Adrenal gland (tissue), 12 donors: ENCODE data around the gene DET1. TPM values are rescaled to one million over a fixed set of nuclear protein-coding genes. Genes with fewer than 3 reads are reported as not detected.

ENCODE experiments used
- DNase-seq, 7 donors: peaks; one replicate each; pipeline ENCODE4 v3.0.0-alpha.2; 2019 to 2020
- H3K27ac ChIP-seq, 5 donors: fragments of 200-600 bp; sonication (generic) in 4 of 5; 1 replicate in 3 of 5; 2 replicates in 2 of 5; pipeline versions ENCODE4 v1.5.1 to v1.8.0; 2016 to 2020; ENCODE audit warnings: mild to moderate bottlenecking in 1 of 5
- H3K27me3 ChIP-seq: fragments of 200-600 bp; 2 replicates; pipeline ENCODE4 v1.8.0; 2021
- H3K36me3 ChIP-seq, 2 donors: fragments of 200-600 bp; replicated peaks in 1 of 2; 1 replicate in 1 of 2; 2 replicates in 1 of 2; pipeline versions ENCODE4 v1.5.1 to v1.8.0; 2018 to 2022
- H3K4me1 ChIP-seq, 2 donors: fragments of 200-600 bp; replicated peaks in 1 of 2; 1 replicate in 1 of 2; 2 replicates in 1 of 2; pipeline versions ENCODE4 v1.5.1 to v1.8.0; 2018 to 2021
- H3K4me3 ChIP-seq, 4 donors: fragments of 200-600 bp; sonication (generic) in 3 of 4; one replicate each; pipeline ENCODE4 v1.5.1; 2016 to 2018
- H3K9me3 ChIP-seq, 3 donors: fragments of 200-600 bp; sonication (generic) in 1 of 3; replicated peaks in 1 of 3; 1 replicate in 2 of 3; 2 replicates in 1 of 3; pipeline versions ENCODE4 v1.5.1 to v1.8.0; 2016 to 2021
- CTCF ChIP-seq, 6 experiments: fragments of 450-650 bp in 4 of 6; fragments of 200-600 bp in 2 of 6; sonication (generic) in 1 of 6; IDR thresholded peaks; 1 replicate in 5 of 6; 2 replicates in 1 of 6; pipeline versions ENCODE4 v1.5.1 to v1.8.0; 2016 to 2021; ENCODE audit warnings: antibody characterized with exemption in 6 of 6, mild to moderate bottlenecking in 2 of 6, moderate library complexity in 1 of 6
- POLR2A ChIP-seq, 2 donors: fragments of 450-650 bp; IDR thresholded peaks; one replicate each; pipeline ENCODE4 v1.6.1; 2017; ENCODE audit warnings: antibody characterized with exemption in 2 of 2, mild to moderate bottlenecking in 2 of 2, moderate library complexity in 1 of 2
- WGBS, 4 donors: extraction: QIAGEN DNeasy Blood & Tissue Kit in 2 of 4; methylation state at CpG; one replicate each; pipeline versions ENCODE4 v1.1.5 to v1.1.7; 2013 to 2017; 5-methylcytosine and 5-hydroxymethylcytosine counted together
- intact Hi-C, 2 donors: fragments of 100-400 bp; cut with DNase I; formaldehyde crosslinking; loops; one replicate each; pipeline versions ENCODE4 v1.14.1 to v1.15.0; 2022 to 2023
- polyA plus RNA-seq, 3 donors: library from polyadenylated mRNA; stranded (reverse); fragments of 200-250 nt in 2 of 3; fragments of 350-450 nt in 1 of 3; fragmentation: Illumina TruSeq in 1 of 3; extraction: RNeasy Lipid Tissue Mini Kit (QIAGEN cat#74804) in 1 of 3; gene quantifications; one replicate each; pipeline ENCODE4 v1.2.3, GENCODE V29; 2013 to 2014
- total RNA-seq, 9 donors: library from RNA; depleted of rRNA in 4 of 9; stranded (reverse); fragments of >200 nt in 4 of 9; fragments of 120-200 nt in 1 of 9; fragmentation: NEBNext Ultra II Directional in 1 of 9; extraction: Animal tissue kit (Norgen Biotek cat#: 25700) in 1 of 9; gene quantifications; one replicate each; pipeline versions ENCODE4 v1.1.0 to v1.2.4, GENCODE V29; 2013 to 2023
- donor health status: healthy with polysubstance abuse.
- donor health status: Bipolar disorder and iron deficiency.
- donor health status: DM: yes; HTN: yes; CAD: no.
- donor health status: DM: no; HTN: no; CAD: no.
- donor health status: DM: no; HTN: no; CAD: no.
- donor health status: DM: yes; HTN: yes; CAD: no.

Gene DET1
- total and polyA plus RNA-seq, 12 donors, result 2.5 to 16.6 (median 9.7) TPM

GRCh38 chr15:88535100-88535499 lies 11.4 kb downstream of the DET1 start:
- no peak overlapping the region for H3K4me3 ChIP-seq

GRCh38 chr15:88533376-88533775 lies 13.1 kb downstream of the DET1 start:
- TF ChIP-seq POLR2A (IDR thresholded peaks at IDR 0.05) (no peak), CTCF (IDR thresholded peaks at IDR 0.05) (no peak)
- DNase-seq, result no peak
- Histone ChIP-seq H3K4me3 (no peak overlapping the region), H3K27ac (no peak overlapping the region), H3K27me3 (no peaks in the 10 kb centered on the region), H3K36me3 (peaks cover 0 to 13% of the 10 kb centered on the region in 2 donors), H3K9me3 (no peaks in the 10 kb centered on the region), H3K4me1 (peaks cover 4 to 11% of the 10 kb centered on the region in 2 donors)
- 94 to 99% (median 96%) methylated on average over 3 of the region's 3 CpGs for WGBS, 4 donors
- intact Hi-C loops, result no loop called here

More at GRCh38 chr15:88535100-88535499, 11.4 kb downstream of the DET1 start:
- TF ChIP-seq CTCF (IDR thresholded peaks at IDR 0.05), result no peak
- TF ChIP-seq POLR2A (IDR thresholded peaks at IDR 0.05), result no peak
- Histone ChIP-seq H3K36me3 (peaks cover 0 to 13% of the 10 kb centered on the region in 2 donors), H3K27me3 (no peaks in the 10 kb centered on the region), H3K4me1 (peaks cover 0 to 4% of the 10 kb centered on the region in 2 donors), H3K27ac (peak overlapping the region in 1 of 5 donors; percentile 28), H3K9me3 (no peaks in the 10 kb centered on the region)
- DNase-seq, result no peak
- intact Hi-C loops, result no loop called here

- DNase-seq, result peak in 2 of 7 donors; percentile 15 to 31
- WGBS, 4 donors, result 95 to 100% (median 100%) methylated on average over 1 of the region's 1 CpG
- peaks cover 0 to 11% of the 10 kb centered on the region in 2 donors for H3K4me1 ChIP-seq
- TF ChIP-seq POLR2A (IDR thresholded peaks at IDR 0.05) (no peak), CTCF (IDR thresholded peaks at IDR 0.05) (no peak)
- no peaks in the 10 kb centered on the region for H3K27me3 ChIP-seq
- no peaks in the 10 kb centered on the region for H3K9me3 ChIP-seq
- H3K27ac ChIP-seq, result peak overlapping the region in 1 of 5 donors; percentile 60
- intact Hi-C loops, result no loop called here
- H3K4me3 ChIP-seq, result no peak overlapping the region
- H3K36me3 ChIP-seq, result peaks cover 0 to 18% of the 10 kb centered on the region in 2 donors
Observed at GRCh38 chr15:88529021-88529630, 17.4 kb downstream of the DET1 start.

GRCh38 chr15:88526247-88526879 lies 20.1 kb downstream of the DET1 start:
- DNase-seq, result no peak
- Histone ChIP-seq H3K27ac (no peak overlapping the region), H3K36me3 (peaks cover 0 to 18% of the 10 kb centered on the region in 2 donors), H3K9me3 (no peaks in the 10 kb centered on the region), H3K27me3 (no peaks in the 10 kb centered on the region), H3K4me1 (peaks cover 0 to 11% of the 10 kb centered on the region in 2 donors), H3K4me3 (no peak overlapping the region)
- TF ChIP-seq POLR2A (IDR thresholded peaks at IDR 0.05) (no peak), CTCF (IDR thresholded peaks at IDR 0.05) (no peak)
- intact Hi-C loops, result no loop called here
